Astrocyte (in vitro differentiated cells and primary cell): ENCODE results near the gene UBASH3A. TPM values are rescaled to one million over a fixed set of nuclear protein-coding genes. Genes with fewer than 3 reads are reported as not detected.

Experiments used
- DNase-seq: peaks from one replicate; pipeline ENCODE4 v3.0.0-alpha.2; 2010; ENCODE audit warnings: low read depth
- FAIRE-seq: peaks from 2 replicates; lab custom pipeline; 2011; peaks lifted over from hg19 to GRCh38; lab: Jason Lieb, UNC
- H2AFZ ChIP-seq: 2 replicates; pipeline ENCODE4 v1.6.0; 2012; ENCODE audit warnings: low read depth, low read length, inconsistent platforms
- H3K27ac ChIP-seq: 2 replicates; pipeline ENCODE4 v1.5.1; 2011; ENCODE audit warnings: low read depth, low read length, inconsistent platforms
- H3K27me3 ChIP-seq: 2 replicates; pipeline ENCODE4 v1.6.0; 2011; ENCODE audit warnings: low read length, inconsistent platforms; ENCODE audit not compliant: insufficient read depth
- H3K36me3 ChIP-seq: 2 replicates; pipeline ENCODE4 v1.5.1; 2011; ENCODE audit warnings: low read length, inconsistent platforms; ENCODE audit not compliant: insufficient read depth
- H3K4me1 ChIP-seq: 2 replicates; pipeline ENCODE4 v1.5.1; 2011; ENCODE audit warnings: low read length, inconsistent platforms; ENCODE audit not compliant: insufficient read depth
- H3K4me2 ChIP-seq: 2 replicates; pipeline ENCODE4 v1.6.0; 2012; ENCODE audit warnings: low read length, inconsistent platforms
- H3K4me3 ChIP-seq: 2 replicates; pipeline ENCODE4 v1.5.1; 2011; ENCODE audit warnings: low read depth, mild to moderate bottlenecking, low read length, inconsistent platforms; ENCODE audit not compliant: insufficient read depth
- H3K79me2 ChIP-seq: 2 replicates; pipeline ENCODE4 v1.6.0; 2012; ENCODE audit warnings: mild to moderate bottlenecking, low read length, inconsistent platforms; ENCODE audit not compliant: insufficient read depth
- H3K9ac ChIP-seq: 2 replicates; pipeline ENCODE4 v1.6.0; 2012; ENCODE audit warnings: mild to moderate bottlenecking, low read length, inconsistent platforms
- H3K9me3 ChIP-seq: 2 replicates; pipeline ENCODE4 v1.5.1; 2012; ENCODE audit warnings: low read depth, mild to moderate bottlenecking, low read length, inconsistent platforms; ENCODE audit not compliant: insufficient read depth
- H4K20me1 ChIP-seq: 2 replicates; pipeline ENCODE4 v1.6.0; 2012; ENCODE audit warnings: low read length, inconsistent platforms; ENCODE audit not compliant: insufficient read depth
- H3K27ac Mint-ChIP-seq: one replicate; pipeline ENCODE4 v1.8.0; 2021; ENCODE audit warnings: mild to moderate bottlenecking, mixed read lengths; ENCODE audit not compliant: unreplicated experiment
- H3K27me3 Mint-ChIP-seq: one replicate; pipeline ENCODE4 v1.8.0; 2021; ENCODE audit warnings: low read depth, mixed read lengths; ENCODE audit not compliant: unreplicated experiment
- H3K36me3 Mint-ChIP-seq: one replicate; pipeline ENCODE4 v1.8.0; 2021; ENCODE audit warnings: low read depth, mixed read lengths; ENCODE audit not compliant: unreplicated experiment
- H3K4me1 Mint-ChIP-seq: one replicate; pipeline ENCODE4 v1.8.0; 2021; ENCODE audit warnings: low read depth, mixed read lengths; ENCODE audit not compliant: unreplicated experiment
- H3K4me3 Mint-ChIP-seq: one replicate; pipeline ENCODE4 v1.8.0; 2021; ENCODE audit warnings: mild to moderate bottlenecking, moderate library complexity, mixed read lengths; ENCODE audit not compliant: unreplicated experiment
- H3K9me3 Mint-ChIP-seq: one replicate; pipeline ENCODE4 v1.8.0; 2021; ENCODE audit warnings: mild to moderate bottlenecking, mixed read lengths; ENCODE audit not compliant: unreplicated experiment
- EZH2 ChIP-seq: IDR thresholded peaks from 2 replicates; pipeline ENCODE4 v1.6.1; 2012; ENCODE audit warnings: mild to moderate bottlenecking, low read length, inconsistent platforms; ENCODE audit not compliant: insufficient read depth
- total RNA-seq: library from RNA; stranded (reverse); gene quantifications from 2 replicates; pipeline ENCODE4 v1.2.1, GENCODE V29; 2021
- TF ChIP-seq, protein P1 (sequence below): IDR thresholded peaks from 2 replicates; pipeline ENCODE4 v1.5.1; 2011; ENCODE audit warnings: low read depth, mild to moderate bottlenecking, inconsistent platforms, low read length, moderate library complexity; ENCODE audit not compliant: insufficient read depth

Gene UBASH3A
- total RNA-seq, 1 donor from 2014 or later = not detected

DNA sequence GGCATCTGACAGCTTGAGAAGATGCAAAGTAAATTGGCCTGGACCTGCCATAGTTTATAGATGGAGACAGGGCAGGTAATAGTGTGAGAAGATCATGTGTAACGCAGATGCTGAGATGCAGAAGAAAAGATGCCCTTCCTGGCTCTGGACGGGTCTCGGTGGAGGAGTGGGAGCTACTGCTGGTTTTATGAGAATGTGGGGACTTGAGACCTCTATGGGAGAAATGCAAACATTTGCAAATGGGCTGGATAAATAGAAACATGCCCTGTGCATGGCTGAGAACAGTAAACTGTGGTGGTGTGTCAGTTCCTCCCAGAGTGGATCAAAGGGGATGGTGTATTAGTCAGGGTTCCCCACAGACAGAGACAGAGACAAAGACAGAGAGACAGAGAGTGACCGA is 21.9 kb downstream of the UBASH3A start:
- H3K4me3 ChIP-seq = no peak overlapping the region
- peaks cover 15% of the 10 kb centered on the region for H3K9me3 Mint-ChIP-seq
- no peak overlapping the region for H3K4me2 ChIP-seq
- H3K79me2 ChIP-seq = no peaks in the 10 kb centered on the region
- H3K27me3 ChIP-seq = peaks cover 11% of the 10 kb centered on the region
- no peak overlapping the region for H3K4me3 Mint-ChIP-seq
- H3K36me3 ChIP-seq = no peaks in the 10 kb centered on the region
- no peak overlapping the region for H3K27ac ChIP-seq
- H3K4me1 ChIP-seq = no peaks in the 10 kb centered on the region
- DNase-seq = no peak
- H3K4me1 Mint-ChIP-seq = no peaks in the 10 kb centered on the region
- H2AFZ ChIP-seq = no peak overlapping the region
- H3K9ac ChIP-seq = no peak overlapping the region
- H4K20me1 ChIP-seq = no peaks in the 10 kb centered on the region
- no peaks in the 10 kb centered on the region for H3K9me3 ChIP-seq
- H3K27me3 Mint-ChIP-seq = peaks cover 62% of the 10 kb centered on the region
- TF ChIP-seq, protein P1, sequence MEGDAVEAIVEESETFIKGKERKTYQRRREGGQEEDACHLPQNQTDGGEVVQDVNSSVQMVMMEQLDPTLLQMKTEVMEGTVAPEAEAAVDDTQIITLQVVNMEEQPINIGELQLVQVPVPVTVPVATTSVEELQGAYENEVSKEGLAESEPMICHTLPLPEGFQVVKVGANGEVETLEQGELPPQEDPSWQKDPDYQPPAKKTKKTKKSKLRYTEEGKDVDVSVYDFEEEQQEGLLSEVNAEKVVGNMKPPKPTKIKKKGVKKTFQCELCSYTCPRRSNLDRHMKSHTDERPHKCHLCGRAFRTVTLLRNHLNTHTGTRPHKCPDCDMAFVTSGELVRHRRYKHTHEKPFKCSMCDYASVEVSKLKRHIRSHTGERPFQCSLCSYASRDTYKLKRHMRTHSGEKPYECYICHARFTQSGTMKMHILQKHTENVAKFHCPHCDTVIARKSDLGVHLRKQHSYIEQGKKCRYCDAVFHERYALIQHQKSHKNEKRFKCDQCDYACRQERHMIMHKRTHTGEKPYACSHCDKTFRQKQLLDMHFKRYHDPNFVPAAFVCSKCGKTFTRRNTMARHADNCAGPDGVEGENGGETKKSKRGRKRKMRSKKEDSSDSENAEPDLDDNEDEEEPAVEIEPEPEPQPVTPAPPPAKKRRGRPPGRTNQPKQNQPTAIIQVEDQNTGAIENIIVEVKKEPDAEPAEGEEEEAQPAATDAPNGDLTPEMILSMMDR = no peak
- TF ChIP-seq EZH2 = no peak
- H3K27ac Mint-ChIP-seq = no peak overlapping the region
- no peak for FAIRE-seq
- no peaks in the 10 kb centered on the region for H3K36me3 Mint-ChIP-seq

DNA sequence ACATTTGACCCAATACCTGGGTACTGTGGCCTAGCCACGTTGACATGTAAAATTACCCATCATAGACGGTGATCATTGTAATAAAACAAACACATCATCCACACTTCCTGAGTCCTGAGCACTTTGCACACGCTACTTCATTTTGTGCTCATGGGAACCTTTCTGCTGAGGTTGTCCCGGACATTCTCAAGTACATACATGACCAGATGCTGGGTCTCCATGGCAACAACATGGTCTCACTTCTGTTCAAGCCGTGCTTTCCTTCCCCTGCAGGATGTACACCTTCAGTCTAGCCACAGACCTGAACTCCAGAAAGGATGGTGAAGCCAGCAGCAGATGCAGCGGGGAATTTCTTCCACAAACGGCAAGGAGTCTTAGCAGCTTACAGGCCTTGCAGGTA is 22.7 kb downstream of the UBASH3A start:
- Mint-ChIP-seq H3K9me3 (peaks cover 8% of the 10 kb centered on the region), H3K4me1 (no peaks in the 10 kb centered on the region), H3K36me3 (no peaks in the 10 kb centered on the region), H3K4me3 (no peak overlapping the region), H3K27me3 (peaks cover 58% of the 10 kb centered on the region), H3K27ac (no peak overlapping the region)
- no peak overlapping the region for H3K9ac ChIP-seq
- no peaks in the 10 kb centered on the region for H3K36me3 ChIP-seq
- H3K79me2 ChIP-seq = no peaks in the 10 kb centered on the region
- peaks cover 11% of the 10 kb centered on the region for H3K27me3 ChIP-seq
- no peaks in the 10 kb centered on the region for H4K20me1 ChIP-seq
- no peak overlapping the region for H3K27ac ChIP-seq
- no peak overlapping the region for H2AFZ ChIP-seq
- TF ChIP-seq, protein P1 = no peak
- no peak for TF ChIP-seq EZH2
- no peak overlapping the region for H3K4me3 ChIP-seq
- DNase-seq (no peak), FAIRE-seq (no peak)
- H3K9me3 ChIP-seq = peaks cover 2% of the 10 kb centered on the region
- no peak overlapping the region for H3K4me2 ChIP-seq
- no peaks in the 10 kb centered on the region for H3K4me1 ChIP-seq

DNA sequence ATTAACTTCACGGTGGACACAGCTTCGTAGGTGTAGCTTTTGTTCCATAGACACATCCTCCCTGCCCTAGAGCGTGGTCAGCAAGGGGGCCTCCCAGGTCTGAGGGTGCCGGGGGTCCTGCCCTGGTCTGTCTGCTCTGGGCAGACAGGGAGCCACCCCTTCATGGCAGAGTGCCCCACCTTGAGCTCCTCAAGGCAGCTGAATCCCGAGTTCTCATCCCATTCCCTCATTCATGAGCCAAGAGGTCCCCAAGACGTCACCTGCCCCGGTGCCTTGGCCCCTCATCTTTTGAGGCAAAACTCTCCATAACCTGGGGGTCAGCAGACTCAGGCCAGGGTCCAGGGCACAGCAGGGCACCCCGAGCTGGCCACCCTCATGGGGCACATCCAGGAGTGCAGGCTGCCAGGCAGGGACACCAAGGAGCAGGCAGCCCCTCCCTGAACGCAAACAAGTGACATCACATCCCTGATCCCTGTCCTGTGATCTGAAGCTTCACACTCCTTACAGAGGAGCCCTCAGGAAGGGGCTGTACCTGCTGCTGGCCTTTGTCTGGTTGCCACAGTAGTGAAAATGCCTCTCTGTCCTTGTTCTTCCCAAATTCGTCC is 23.3 kb downstream of the UBASH3A start:
- Histone ChIP-seq H4K20me1 (no peaks in the 10 kb centered on the region), H3K79me2 (no peaks in the 10 kb centered on the region), H3K4me3 (no peak overlapping the region), H2AFZ (no peak overlapping the region), H3K4me2 (no peak overlapping the region), H3K27ac (no peak overlapping the region), H3K4me1 (no peaks in the 10 kb centered on the region), H3K9ac (no peak overlapping the region), H3K9me3 (peaks cover 4% of the 10 kb centered on the region), H3K27me3 (peaks cover 8% of the 10 kb centered on the region), H3K36me3 (no peaks in the 10 kb centered on the region)
- no peak overlapping the region for H3K27ac Mint-ChIP-seq
- FAIRE-seq (no peak), DNase-seq (no peak)
- no peak for TF ChIP-seq EZH2
- TF ChIP-seq, protein P1 = no peak
- H3K9me3 Mint-ChIP-seq = peaks cover 7% of the 10 kb centered on the region
- no peak overlapping the region for H3K4me3 Mint-ChIP-seq
- peaks cover 57% of the 10 kb centered on the region for H3K27me3 Mint-ChIP-seq
- H3K36me3 Mint-ChIP-seq = no peaks in the 10 kb centered on the region
- no peaks in the 10 kb centered on the region for H3K4me1 Mint-ChIP-seq
